Right forelimb (tissue), 1 donor: ENCODE data around the gene SETD1B.
A peak's percentile ranks its signal among the peaks of the same experiment; 100 is the strongest.
"Not testable (repeated sequence)": the region's sequence is repeated elsewhere in the genome, so short reads cannot be mapped to it uniquely, and the experiment has no call there.

Source experiments
- DNase-seq: peaks from one replicate; pipeline ENCODE4 v3.0.0-alpha.2; 2018

The SETD1B gene

DNA sequence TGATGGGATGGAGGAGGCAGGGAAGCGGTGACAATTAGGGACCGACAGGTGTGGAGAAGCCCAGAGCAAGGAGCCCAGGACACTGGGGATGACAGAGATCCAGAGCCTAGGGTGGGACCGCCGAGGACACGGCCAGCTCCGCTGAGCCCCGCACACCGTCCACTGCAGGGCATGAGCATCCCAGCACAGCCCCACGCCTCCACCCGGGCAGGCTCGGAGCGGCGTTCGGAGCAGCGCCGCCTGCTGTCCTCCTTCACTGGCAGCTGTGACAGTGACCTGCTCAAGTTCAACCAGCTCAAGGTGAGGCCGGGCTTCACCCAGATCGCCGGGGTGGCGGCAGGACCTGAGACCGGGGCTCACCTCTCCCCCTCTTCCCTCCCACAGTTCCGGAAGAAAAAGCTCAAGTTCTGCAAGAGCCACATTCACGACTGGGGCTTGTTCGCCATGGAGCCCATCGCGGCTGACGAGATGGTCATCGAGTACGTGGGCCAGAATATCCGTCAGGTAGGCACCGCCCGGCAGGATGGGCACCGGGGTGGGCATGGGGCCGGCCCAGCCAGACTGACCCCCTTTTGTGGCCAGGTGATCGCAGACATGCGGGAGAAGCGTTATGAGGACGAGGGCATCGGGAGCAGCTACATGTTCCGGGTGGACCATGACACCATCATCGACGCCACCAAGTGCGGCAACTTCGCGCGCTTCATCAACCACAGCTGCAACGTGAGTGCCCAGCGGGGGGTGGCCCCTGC lies 23.7 kb downstream of the SETD1B start:
- DNase-seq: no peak

DNA sequence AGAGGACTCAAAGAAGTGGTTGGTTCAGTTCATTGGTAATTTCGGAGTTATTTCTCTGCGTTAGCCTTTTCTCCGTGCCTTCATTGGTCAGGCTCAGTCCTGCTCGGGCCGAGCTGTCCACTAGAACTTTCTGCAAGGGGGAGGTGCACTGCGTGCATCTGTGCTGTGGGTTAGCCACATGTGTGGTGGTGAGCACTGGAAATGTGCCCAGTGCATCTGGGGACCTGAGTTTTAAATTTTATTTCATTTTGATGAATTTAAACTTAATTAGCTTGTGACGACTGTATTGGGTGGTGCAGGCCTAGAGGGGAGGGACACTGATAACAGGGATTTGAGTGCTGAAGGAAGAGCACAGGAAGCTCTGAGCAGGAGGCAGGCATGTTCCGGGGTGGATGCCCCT lies 24.5 kb downstream of the SETD1B start:
- DNase-seq: no peak

DNA sequence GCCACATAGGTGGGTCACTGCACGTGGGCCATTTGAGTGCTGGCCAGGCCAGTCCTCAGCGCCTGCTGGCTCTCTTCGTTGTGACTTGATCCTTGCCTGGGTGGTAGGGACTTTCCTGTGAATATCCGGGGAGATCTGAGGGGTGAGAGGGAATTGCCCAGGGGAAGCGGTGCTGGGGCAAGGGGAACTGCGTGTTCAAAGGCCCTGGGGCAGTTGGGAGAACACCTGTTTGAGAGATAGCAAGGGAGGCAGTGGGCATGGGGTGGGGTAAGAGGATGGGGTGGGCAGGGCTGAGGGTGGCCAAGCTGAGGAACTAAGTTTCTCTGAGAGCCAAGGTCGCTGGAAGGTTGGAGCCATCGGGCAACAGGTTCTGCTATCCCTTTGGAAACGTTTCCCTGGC lies 25.0 kb downstream of the SETD1B start:
- DNase-seq: no peak

DNA sequence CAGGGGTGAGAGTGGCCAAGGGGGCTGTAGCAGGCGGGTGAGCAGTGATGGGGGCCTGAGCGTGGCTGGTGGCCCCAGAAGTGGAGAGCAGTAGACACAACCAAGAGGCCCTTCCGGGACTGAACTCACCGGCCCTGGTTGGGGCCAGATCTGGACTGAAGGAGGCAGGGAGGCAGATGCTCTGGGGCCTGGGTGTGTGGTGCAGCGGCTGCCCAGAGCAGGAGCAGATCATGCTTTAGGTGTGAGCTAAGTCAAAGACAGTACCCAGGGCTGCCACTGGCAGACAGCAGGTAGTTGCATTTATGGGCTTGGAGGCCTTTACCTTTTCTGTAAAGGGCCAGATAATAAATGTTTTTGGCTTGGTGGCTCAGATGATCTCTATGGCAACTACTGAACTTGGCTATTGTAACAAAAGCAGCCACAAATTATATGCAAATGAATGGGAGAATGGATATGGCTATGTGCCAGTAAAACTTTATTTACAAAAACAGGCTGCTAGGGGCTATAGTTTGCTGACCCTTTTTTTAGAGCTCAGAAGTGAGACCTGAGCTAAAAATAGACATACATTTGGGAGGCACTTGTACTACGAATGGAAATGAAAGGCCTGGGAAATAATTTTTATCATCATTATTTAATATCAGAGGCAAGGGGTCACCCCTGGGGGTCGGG lies 25.6 kb downstream of the SETD1B start:
- DNase-seq: no peak

DNA sequence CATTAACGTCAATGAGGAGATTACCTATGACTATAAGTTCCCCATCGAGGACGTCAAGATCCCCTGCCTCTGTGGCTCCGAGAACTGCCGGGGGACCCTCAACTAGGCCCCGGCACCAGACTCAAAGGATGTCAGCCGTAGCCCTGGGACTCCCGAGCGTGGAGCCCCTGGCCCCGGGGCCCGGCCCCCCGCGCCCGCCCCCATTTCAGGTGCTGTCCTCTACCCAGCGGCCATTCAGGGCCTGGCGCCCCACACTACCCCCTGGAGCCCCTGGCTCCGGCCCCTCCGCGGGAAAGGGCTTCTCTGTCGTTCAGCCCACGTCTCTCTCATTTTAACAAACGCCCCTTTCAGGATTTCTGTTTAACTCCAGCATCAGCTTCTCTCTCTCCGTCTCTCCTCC lies 26.3 kb downstream of the SETD1B start:
- no peak for DNase-seq

DNA sequence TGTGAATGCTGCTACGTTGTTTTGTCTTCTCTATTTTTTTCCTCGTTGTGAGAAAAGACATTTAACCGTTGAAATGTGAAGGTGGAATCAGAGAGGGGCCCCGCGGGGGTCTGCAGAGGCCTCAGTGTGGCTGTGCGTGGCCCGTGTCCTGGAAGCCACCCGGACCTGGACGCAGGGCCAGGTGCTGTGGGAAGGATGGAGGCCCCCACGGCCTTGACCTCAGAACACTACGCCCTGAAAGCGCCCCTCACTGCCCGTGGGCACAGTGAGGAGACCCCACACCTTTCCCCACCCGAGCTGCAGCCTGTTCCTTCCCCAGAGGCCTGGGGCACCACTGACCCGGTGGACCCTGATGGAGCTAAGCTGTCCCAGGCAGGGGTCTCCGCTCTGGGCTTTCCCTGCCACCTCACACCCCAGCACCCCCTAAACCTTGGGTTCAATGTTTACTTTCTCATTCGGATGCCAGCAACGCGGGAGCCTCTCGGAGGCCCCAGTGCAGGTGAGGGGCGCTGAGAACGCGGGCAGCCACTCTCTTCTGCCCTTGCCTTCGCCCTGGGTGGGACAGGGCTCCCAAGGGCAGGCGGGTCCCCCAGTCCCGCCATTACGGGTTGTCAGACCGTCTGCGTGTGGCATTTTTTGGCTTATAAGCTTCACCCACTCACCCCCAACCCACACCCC lies 26.9 kb downstream of the SETD1B start:
- no peak for DNase-seq

DNA sequence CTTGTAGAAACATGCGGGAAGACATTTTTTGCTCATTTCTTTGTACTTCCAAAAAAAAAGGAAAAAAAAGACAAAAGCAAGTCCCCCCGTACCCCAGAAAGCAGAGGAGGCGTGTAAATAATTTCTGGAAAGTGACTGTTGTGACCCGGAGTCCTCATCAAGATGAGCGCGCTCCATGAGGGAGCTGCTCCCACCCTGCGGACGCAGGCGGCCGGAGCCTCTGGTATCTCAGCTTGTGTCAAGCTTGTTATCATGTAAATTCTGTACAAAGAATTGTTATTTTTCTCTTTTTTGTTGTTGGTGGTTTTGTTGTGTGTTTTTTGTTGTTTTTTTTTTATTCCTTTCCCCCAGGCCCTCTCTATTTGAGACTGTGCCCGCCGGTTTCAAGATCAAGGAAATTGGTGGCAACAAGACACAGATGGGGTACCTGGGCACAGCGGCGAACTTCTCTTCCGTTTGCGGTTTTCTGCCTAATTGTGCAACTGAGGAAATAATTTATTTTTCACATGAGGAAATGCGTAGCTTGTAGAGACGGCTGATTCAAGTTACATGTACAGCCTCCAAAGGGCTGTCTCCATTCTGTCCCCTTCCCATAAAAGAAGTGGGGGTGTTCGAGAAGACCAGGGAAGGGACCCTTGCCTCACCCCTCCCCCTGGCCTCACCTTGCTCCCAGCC lies 27.9 kb downstream of the SETD1B start:
- no peak for DNase-seq

DNA sequence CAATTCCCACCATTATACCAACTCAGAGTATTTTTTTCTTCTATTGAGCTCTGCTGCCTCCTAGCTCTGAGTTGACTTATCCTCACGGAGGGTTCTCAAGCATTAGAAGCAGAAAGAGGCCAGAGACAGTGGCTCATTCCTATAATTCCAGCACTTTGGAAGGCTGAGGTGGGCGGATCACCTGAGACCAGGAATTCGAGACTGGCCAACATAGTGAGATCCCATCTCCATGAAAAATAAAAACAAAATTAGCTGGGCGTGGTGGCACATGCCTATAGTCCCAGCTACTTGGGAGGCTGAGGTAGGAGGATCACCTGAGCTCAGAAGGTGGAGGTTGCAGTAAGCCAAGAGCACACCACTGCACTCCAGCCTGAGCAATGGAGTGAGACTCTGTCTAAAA lies 33.9 kb downstream of the SETD1B start:
- DNase-seq: no peak

DNA sequence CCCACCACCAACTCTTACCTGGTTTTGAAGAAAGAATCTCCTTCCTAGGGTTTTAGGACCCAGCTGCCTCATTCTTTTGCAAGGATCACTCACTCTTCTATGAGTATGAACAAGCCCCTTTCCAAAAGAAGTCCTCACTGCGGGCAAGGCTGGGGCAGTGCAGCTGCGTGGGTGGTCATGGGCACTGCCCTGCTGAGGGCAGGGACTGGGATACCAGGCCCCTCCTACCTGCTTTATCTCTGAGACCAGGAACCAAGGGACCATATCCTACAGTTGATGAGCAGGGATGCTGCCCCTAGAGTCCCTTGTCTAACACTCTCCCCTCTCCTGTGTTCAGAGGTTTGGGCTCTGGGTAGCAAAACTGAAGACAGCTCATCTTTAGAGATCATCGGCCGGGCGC lies 34.3 kb downstream of the SETD1B start:
- DNase-seq: no peak

DNA sequence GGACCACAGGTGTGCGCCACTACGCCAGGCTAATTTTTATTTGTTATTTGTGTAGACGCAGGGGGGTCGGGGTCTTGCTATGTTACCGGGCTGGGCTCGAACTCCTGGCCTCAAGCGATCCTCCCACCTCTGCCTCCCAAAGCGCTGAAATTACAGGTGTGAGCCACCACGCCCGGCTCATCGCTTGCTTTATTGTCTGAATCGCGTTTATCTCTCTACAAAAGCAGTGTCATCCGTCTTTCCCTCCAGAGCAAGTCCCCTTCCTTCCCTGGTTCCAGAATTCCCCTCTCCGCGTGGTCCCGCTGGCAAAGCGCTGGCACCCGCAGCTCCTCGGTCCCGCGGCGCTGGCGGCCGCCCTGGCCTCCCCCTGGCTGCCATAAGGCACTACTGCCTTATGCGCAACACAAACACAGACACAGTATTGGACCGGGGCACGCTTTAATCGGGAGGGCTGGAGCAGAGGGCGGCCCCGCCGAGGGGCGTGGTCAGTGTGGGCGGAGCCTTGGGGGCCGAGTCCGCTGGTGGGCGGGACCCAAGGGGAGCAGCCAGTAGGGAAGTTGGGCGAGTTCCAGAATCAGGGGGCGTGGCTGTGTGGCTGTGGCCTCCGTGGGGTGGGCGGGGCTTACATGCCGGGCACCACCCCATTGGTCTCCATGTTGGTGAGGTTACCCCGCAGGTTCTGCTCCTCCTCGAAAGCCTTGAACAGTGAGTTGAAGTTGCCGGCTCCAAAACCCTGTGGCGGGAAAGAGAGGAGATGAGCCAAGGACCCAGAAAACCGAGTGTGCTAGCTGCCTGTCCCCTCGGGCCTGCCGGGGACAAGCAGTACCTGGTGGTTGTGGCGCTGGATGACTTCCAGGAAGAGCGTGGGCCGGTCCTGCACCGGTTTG lies 35.5 kb downstream of the SETD1B start:
- DNase-seq: peak; percentile 97

DNA sequence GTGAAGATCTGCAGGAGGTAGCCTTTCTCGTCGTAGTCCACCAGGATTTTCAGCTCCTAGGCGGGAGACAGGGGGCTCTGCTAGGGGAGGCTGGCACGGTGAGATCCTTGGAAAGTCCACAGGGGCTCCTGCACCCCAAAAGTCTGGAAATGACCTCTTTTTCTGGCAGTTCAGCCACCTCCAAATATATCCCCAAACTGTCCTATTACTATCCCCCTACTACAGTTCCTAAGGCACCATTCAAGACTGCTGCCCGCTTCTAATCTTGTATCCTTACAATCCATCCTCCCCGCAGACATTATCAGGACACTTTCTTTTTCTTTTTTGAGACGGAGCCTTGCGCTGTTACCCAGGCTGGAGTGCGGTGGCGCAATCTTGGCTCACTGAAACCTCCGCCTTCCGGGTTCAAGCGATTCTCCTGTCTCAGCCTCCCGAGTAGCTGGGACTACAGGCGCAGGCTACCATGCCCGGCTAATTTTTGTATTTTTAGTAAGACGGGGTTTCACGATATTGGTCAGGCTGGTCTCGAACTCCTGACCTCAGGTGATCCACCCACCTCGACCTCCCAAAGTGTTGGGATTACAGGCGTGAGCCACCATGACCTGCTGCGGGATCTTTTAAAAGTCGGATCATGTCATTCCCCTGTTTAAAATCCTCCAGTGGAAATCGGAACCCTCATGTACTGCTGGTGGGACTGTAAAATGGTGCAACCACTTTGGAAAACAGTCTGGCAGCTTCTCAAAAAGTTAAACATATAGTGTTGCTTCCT lies 36.4 kb downstream of the SETD1B start:
- no peak for DNase-seq

DNA sequence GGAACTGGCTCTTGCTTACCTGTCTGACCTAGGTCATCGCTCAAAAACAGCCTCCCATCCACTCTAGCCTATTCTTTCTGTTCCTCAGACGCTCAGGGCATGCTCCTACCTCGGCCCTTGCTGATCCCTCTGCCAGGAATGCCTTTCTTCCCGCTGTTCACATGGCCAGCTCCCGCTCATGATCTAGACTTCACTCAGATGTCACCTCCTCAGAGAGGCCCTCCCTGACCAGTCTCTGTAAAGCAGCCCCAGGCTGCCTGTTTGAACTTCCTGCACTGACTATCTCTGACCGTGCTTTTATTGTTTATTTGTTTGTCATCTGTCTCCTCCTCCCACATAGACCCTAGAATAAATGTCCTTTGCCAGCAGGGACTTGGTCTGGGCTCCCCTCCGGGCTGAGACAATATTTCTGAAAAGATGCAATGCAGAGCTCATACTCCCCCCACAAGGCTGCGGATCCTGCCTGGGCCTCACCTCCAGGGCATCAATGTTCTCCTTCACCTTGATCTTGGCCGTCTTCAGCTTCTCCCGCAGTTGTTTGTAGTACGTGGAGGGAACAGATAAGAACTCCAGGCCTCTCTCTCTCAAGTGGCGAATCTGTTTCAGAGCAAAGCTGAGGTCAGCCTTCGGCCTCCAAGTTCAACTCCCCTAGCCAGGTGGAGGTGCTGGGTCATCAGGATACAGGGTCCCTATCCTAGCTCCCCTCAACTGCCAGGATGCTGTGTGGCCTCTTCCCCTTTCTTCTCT lies 39.6 kb downstream of the SETD1B start:
- DNase-seq: no peak

DNA sequence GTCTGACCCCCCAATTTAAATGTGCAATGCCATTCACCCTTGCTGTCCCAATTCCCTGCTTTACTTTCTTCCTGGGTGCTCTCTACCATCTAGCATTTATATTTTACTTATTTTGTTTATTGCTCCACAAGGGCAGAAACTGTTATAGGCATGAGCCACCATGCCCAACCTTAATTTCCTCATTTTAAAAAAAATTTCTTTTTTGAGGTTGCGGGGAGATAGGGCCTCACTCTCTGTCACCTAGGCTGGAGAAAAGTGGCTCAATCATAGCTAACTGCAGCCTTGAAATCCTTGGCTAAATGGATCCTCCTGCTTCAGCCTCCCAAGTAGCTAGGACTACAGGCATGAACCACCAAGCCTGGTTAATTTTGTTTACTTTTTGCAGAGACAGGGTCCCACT lies 41.9 kb downstream of the SETD1B start:
- no peak for DNase-seq

DNA sequence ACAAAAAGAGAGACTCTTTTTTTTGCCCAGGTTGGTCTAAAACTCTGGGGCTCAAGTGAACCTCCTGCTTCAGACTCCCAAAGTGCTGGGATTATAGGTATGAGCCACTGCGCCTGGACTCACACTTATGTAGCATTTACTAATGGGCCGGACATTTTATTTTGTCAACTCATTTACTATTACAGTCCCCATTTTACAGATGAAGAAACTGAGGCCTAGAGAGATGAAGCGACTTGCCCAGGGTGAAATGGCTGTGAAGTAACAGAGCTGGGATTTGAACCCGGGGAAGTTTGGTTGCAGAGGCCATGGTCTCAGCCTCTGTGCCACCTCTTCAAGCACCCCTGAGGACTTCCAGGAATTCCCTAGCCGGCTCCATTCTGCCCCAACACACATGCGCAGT lies 45.4 kb downstream of the SETD1B start:
- DNase-seq: no peak

DNA sequence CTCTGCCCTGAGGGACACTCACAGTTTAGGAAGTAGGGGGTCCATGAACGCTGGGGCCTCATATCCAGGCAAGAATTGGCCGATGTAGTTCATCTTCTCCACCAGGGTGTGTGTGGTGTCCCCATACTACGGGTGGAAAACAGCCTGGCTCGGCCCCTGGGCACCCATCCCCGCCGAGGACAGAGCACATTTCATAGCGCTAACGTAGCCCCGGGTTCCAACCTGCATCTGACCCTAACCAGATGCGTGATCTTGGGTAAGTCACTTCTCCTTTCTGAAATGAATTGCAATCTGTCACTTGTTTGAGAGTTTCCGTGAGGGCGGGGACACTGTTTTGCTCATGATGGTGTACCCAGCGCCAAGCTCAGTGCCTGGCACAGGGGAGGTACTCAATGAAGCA lies 45.9 kb downstream of the SETD1B start:
- no peak for DNase-seq

DNA sequence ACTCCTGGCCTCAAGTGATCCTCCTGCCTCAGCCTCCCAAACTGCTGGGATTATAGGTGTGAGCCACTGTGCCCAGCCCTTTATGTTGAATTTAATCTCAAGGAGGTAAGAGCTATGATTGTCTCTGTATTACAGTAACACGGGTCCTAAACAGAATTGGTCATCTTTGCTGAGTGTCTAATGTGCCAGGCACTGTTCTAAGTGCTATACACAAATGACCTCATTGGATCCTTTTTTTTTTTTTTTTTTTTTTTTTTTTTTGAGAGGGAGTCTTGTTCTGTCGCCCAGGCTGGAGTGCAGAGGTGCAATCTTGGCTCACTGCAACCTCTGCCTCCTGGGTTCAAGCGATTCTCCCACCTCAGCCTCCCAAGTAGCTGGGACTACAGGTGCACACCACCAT lies 48.6 kb downstream of the SETD1B start:
- DNase-seq: not testable (repeated sequence)

DNA sequence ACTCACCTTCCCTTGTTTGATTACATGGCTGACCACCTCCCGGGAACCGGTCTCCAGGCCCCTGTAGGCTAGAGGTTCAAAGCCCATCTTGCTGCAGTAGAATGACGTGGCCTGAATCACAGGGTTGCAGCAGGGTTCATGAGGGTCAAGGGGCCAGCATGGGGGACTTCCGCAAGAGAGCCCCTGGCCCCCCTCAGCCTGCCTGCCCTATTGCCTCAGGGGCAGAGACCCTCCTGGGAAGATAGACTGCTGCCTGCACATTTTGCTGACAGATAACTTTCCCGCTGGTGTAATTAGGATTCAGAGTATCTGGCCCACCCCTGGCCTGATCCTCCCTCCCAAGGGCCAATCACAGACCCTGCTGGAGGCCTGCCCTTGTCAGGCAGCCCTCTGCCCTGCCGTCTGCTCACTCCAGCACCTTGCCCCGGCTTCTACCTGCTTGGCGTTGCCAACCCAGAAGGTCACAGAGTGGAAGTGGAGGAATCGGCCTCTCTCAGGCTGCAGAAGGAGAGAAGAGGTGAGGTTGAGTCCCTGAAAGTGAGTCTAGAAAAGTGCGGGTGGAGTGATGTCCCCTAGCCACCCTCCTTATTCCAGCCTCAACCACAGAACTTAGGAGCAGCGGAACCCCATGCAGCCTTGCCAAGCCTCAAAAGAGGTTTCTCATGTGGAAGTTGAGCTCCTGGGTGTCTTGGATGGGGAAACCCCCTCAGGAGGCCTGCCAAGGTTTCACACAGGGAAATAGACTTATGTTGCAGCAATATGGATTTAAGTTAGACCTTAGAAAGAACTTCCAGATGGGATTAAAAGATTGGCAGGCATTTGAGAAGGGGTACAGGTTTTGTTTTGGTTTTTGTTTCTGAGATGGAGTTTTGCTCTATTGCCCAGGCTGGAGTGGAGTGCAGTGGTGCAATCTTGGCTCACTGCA lies 53.8 kb downstream of the SETD1B start:
- no peak for DNase-seq

DNA sequence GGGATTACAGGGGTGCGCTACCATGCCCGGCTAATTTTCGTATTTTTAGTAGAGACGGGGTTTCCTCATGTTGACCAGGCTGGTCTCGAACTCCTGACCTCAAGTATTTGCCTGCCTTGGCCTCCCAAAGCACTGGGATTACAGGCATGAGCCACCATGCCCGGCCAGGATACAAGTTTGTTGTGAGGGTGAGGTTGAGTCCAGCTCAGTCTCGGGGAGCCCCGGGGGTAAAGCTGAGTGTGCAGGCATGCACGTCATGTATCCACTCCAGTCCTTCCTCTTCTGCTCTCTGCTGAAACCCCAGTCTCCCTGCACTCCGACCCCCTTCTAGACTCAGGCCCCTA lies 54.5 kb downstream of the SETD1B start:
- DNase-seq: no peak

DNA sequence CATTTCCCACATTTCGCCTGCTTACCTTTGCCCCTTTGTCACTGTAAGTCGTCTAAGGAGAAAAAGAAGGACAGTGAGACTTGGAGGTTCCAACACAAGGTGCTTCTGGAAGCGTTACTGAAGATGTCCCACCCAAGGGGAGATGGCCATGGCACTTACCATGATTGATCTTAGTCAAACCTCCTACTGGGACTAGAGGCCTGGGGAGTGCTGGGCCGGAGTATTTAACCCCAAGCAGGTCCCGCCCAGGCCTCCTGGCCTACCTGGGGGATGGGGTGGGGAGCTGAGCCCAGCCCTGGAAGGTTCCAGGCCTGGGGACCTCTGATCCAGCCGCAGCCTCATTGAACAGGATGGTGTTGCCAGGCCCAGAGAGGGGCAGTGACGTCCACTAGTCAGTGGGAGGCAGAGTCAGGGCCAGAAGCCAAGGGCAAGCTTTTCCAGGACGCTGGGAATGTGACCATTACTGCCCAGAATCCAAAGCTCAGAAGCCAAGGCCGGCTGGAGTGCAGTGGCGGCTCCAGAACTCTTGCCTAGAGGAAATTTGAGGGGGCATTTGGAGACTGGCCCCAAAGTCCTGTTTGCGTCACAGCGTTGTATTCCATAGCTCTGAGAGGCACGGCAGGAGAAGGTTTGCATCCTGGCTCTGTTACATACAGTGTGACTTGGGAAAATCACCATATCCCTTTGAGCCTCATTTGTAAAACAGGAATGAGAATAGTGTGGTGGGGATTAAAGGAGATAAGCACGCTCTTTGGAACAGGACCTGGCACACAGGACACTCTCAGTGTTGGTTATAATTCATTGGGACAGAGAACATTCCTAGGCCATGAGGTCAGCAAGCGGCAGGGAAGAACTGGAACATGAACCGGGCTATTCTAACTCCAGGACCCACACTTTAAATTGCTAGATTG lies 55.1 kb downstream of the SETD1B start, which contains the start of gene HPD:
Gene HPD, minus strand, starts transcription at position 198 of the 911 bp plus-strand sequence. Its CDS starts 36 bp downstream, at position 162.
- DNase-seq: no peak
